K562 (cell line): ENCODE data around the gene DAPK3. TPM values are rescaled to one million over a fixed set of nuclear protein-coding genes. Genes with fewer than 3 reads are reported as not detected.

Experiments used
- BHLHE40 ChIP-seq: IDR thresholded peaks from 2 replicates; pipeline ENCODE4 v1.6.1; 2011; ENCODE audit warnings: low read length, improper control_type of control experiment
- CBFB ChIP-seq: sonication (generic); formaldehyde crosslinking; IDR thresholded peaks from 2 replicates; pipeline ENCODE4 v1.4.0; 2020; ENCODE audit warnings: mild to moderate bottlenecking, missing genetic modification reagents
- CBX5 ChIP-seq: IDR thresholded peaks from 2 replicates; pipeline ENCODE4 v1.6.1; 2014; ENCODE audit warnings: low read depth, borderline replicate concordance
- FOXA3 ChIP-seq, 2 experiments: fragments of 450-650 bp in 1 of 2; sonication (generic) in 1 of 2; formaldehyde crosslinking; IDR thresholded peaks in 1 of 2; conservative IDR thresholded peaks in 1 of 2; 2 replicates each; pipeline versions ENCODE4 v1.4.0 to v1.8.0; 2020 to 2022; ENCODE audit warnings: mild to moderate bottlenecking in 2 of 2, missing genetic modification reagents in 1 of 2
- KAT7 ChIP-seq: sonication (generic); formaldehyde crosslinking; IDR thresholded peaks from 2 replicates; pipeline ENCODE4 v1.8.0; 2022; ENCODE audit warnings: missing genetic modification reagents, mild to moderate bottlenecking, borderline replicate concordance
- MCM2 ChIP-seq: fragments of 450-650 bp; IDR thresholded peaks from 2 replicates; pipeline ENCODE4 v1.6.1; 2017; ENCODE audit warnings: low read depth, mild to moderate bottlenecking
- RCOR1 ChIP-seq, 2 experiments: IDR thresholded peaks; 2 replicates each; pipeline ENCODE4 v1.6.1; 2012; ENCODE audit warnings: low read depth in 2 of 2, low read length in 2 of 2, borderline replicate concordance in 1 of 2, improper control_type of control experiment in 1 of 2
- RFX7 ChIP-seq: fragments of 250-450 bp; sonication (Bioruptor Pico); IDR thresholded peaks from 2 replicates; pipeline ENCODE4 v1.5.1; 2021; ENCODE audit warnings: mild to moderate bottlenecking
- ZNF232 ChIP-seq: sonication (generic); formaldehyde crosslinking; IDR thresholded peaks from 2 replicates; pipeline ENCODE4 v1.8.0; 2022; ENCODE audit warnings: mild to moderate bottlenecking, missing genetic modification reagents
- ZNF589 ChIP-seq: fragments of 200-800 bp; sonication (Bioruptor generic); IDR thresholded peaks from 2 replicates; pipeline ENCODE4 v1.6.1; 2016; ENCODE audit warnings: low read depth, missing genetic modification characterization, missing compliant biosample characterization
- ZNF766 ChIP-seq: fragments of 200-800 bp; sonication (Bioruptor generic); conservative IDR thresholded peaks from 2 replicates; pipeline ENCODE4 v1.6.1; 2016; ENCODE audit warnings: missing genetic modification characterization, missing compliant biosample characterization
- ZNF778 ChIP-seq: fragments of 450-650 bp; formaldehyde crosslinking; IDR thresholded peaks from 2 replicates; pipeline ENCODE4 v1.4.0; 2020; ENCODE audit warnings: mild to moderate bottlenecking, moderate library complexity
- polyA plus RNA-seq, 8 experiments: library from polyadenylated mRNA; depleted of rRNA in 4 of 8; stranded (reverse) in 5 of 8; unstranded in 3 of 8; fragments of >200 nt; fragmentation: Nextera tagmentation in 2 of 8; fragmentation: Illumina TruSeq in 1 of 8; extraction: Ambion mirVana in 2 of 8; extraction: Trizol in 1 of 8; gene quantifications; 2 replicates each; pipeline versions ENCODE4 v1.2.1 to v1.2.3, GENCODE V29; 2011 to 2014; ENCODE audit warnings: inconsistent platforms in 1 of 8, missing spikeins in 1 of 8
- total RNA-seq, 7 experiments: library from RNA; depleted of rRNA in 6 of 7; stranded (reverse); fragments of >200 nt in 6 of 7; fragmentation: Illumina TruSeq in 2 of 7; extraction: Trizol in 2 of 7; gene quantifications; 2 replicates each; pipeline versions ENCODE4 v1.2.1 to v1.2.3, GENCODE V29; 2011 to 2021; ENCODE audit warnings: low replicate concordance in 1 of 7
- TF ChIP-seq, protein P1 (sequence below), 2 experiments: fragments of 450-650 bp; conservative IDR thresholded peaks; 2 replicates each; pipeline ENCODE4 v1.6.1; 2017; ENCODE audit warnings: mild to moderate bottlenecking in 2 of 2, moderate library complexity in 2 of 2
- TF ChIP-seq, protein P2 (sequence below): sonication (generic); formaldehyde crosslinking; IDR thresholded peaks from 2 replicates; pipeline ENCODE4 v1.5.0; 2020; ENCODE audit warnings: missing genetic modification reagents
- TF ChIP-seq, protein P3 (sequence below): fragments of 250-450 bp; sonication (Bioruptor Pico); IDR thresholded peaks from 2 replicates; pipeline ENCODE4 v1.9.0; 2021; ENCODE audit warnings: mild to moderate bottlenecking
- TF ChIP-seq, protein P4 (sequence below): fragments of 450-650 bp; IDR thresholded peaks from 2 replicates; pipeline ENCODE4 v1.6.1; 2016; ENCODE audit warnings: low read depth, mild to moderate bottlenecking, moderate library complexity
- TF ChIP-seq, protein P5 (sequence below): fragments of 200-800 bp; sonication (Bioruptor generic); IDR thresholded peaks from 2 replicates; pipeline ENCODE4 v1.6.1; 2017; ENCODE audit warnings: missing genetic modification characterization, missing compliant biosample characterization
- TF ChIP-seq, protein P6 (sequence below): fragments of 450-650 bp; formaldehyde crosslinking; IDR thresholded peaks from 2 replicates; pipeline ENCODE4 v1.4.0; 2022; ENCODE audit warnings: missing genetic modification characterization
- TF ChIP-seq, protein P7 (sequence below): fragments of 450-650 bp; IDR thresholded peaks from 2 replicates; pipeline ENCODE4 v1.6.1; 2018; ENCODE audit warnings: mild to moderate bottlenecking, low read depth; ENCODE audit not compliant: partially characterized antibody

The DAPK3 gene
- total and polyA plus RNA-seq, 9 of the 15 experiments (the other 6 are each of a cell fraction or from before 2014, with no cell fraction given) = 0.14 to 63.4 (median 25.0) TPM

DNA sequence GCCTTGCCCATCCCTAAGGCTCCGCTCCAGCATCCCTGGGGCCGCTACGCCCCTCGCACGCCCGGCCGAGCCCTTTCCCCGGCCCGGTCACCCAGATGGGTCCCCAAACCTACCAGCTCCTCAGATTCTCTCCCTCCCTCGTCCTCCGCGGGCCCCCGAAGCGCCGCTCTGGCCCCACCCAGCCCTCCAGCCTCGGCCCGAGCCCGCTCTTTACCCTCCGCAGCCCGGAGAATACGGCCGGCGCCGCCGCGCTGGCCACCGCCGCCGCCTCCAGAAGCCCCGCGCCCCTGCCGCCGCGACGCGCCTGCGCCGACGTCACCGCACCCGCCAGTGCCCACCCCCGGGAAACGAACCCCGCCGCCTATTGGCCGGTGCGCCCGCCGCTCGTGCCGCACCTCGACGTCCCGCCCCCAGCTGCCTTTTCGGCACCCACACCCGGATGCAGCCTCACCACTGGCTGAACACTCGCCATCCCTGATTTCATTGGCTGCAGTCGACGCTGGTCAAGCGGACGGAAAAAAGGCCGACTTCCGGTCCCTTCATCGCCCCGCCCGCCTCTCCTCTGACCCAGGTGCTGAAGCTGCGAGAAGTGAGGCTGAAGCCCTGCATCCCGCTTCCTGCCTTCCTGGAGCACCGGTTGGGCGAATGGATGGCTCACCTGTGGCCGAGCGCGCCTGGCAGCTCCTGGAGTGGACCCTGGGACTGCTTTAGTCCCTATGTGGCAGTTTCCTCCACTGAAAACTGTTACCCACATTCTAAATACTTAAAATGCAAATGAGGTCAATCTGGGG, at the start of gene DAPK3 (continued):
- TF ChIP-seq ZNF589 (CRISPR knock-in tag) = no peak
- TF ChIP-seq KAT7 (CRISPR knock-in tag) = no peak
- TF ChIP-seq, protein P1, sequence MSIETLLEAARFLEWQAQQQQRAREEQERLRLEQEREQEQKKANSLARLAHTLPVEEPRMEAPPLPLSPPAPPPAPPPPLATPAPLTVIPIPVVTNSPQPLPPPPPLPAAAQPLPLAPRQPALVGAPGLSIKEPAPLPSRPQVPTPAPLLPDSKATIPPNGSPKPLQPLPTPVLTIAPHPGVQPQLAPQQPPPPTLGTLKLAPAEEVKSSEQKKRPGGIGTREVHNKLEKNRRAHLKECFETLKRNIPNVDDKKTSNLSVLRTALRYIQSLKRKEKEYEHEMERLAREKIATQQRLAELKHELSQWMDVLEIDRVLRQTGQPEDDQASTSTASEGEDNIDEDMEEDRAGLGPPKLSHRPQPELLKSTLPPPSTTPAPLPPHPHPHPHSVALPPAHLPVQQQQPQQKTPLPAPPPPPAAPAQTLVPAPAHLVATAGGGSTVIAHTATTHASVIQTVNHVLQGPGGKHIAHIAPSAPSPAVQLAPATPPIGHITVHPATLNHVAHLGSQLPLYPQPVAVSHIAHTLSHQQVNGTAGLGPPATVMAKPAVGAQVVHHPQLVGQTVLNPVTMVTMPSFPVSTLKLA (conservative IDR thresholded peaks at IDR 0.05) = peak in 1 of 2 experiments; percentile 18; a peak in 2 of 4 replicates
- no peak for TF ChIP-seq RFX7
- no peak for TF ChIP-seq FOXA3 (CRISPR knock-in tag; conservative IDR thresholded peaks at IDR 0.05 in 1 of 2, IDR thresholded peaks at IDR 0.05 in 1 of 2)
- TF ChIP-seq, protein P2, sequence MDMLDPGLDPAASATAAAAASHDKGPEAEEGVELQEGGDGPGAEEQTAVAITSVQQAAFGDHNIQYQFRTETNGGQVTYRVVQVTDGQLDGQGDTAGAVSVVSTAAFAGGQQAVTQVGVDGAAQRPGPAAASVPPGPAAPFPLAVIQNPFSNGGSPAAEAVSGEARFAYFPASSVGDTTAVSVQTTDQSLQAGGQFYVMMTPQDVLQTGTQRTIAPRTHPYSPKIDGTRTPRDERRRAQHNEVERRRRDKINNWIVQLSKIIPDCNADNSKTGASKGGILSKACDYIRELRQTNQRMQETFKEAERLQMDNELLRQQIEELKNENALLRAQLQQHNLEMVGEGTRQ (CRISPR knock-in tag) = peak; percentile 11; the same call in 1 of the 2 replicates
- TF ChIP-seq CBX5 = no peak
- TF ChIP-seq RCOR1 (IDR thresholded peaks at IDR 0.05; ENCODE audit: borderline replicate concordance in 1 of 2, low read depth in 2 of 2, low read length in 2 of 2) = peak in 1 of 2 experiments; percentile 68; a peak in 1 of 4 replicates
- TF ChIP-seq, protein P3, sequence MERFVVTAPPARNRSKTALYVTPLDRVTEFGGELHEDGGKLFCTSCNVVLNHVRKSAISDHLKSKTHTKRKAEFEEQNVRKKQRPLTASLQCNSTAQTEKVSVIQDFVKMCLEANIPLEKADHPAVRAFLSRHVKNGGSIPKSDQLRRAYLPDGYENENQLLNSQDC (CRISPR knock-in tag) = no peak
- no peak for TF ChIP-seq ZNF766 (CRISPR knock-in tag)
- TF ChIP-seq, protein P4, sequence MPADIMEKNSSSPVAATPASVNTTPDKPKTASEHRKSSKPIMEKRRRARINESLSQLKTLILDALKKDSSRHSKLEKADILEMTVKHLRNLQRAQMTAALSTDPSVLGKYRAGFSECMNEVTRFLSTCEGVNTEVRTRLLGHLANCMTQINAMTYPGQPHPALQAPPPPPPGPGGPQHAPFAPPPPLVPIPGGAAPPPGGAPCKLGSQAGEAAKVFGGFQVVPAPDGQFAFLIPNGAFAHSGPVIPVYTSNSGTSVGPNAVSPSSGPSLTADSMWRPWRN = no peak
- TF ChIP-seq, protein P5, sequence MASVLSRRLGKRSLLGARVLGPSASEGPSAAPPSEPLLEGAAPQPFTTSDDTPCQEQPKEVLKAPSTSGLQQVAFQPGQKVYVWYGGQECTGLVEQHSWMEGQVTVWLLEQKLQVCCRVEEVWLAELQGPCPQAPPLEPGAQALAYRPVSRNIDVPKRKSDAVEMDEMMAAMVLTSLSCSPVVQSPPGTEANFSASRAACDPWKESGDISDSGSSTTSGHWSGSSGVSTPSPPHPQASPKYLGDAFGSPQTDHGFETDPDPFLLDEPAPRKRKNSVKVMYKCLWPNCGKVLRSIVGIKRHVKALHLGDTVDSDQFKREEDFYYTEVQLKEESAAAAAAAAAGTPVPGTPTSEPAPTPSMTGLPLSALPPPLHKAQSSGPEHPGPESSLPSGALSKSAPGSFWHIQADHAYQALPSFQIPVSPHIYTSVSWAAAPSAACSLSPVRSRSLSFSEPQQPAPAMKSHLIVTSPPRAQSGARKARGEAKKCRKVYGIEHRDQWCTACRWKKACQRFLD = no peak
- TF ChIP-seq MCM2 = no peak
- TF ChIP-seq ZNF778 = no peak
- TF ChIP-seq, protein P6, sequence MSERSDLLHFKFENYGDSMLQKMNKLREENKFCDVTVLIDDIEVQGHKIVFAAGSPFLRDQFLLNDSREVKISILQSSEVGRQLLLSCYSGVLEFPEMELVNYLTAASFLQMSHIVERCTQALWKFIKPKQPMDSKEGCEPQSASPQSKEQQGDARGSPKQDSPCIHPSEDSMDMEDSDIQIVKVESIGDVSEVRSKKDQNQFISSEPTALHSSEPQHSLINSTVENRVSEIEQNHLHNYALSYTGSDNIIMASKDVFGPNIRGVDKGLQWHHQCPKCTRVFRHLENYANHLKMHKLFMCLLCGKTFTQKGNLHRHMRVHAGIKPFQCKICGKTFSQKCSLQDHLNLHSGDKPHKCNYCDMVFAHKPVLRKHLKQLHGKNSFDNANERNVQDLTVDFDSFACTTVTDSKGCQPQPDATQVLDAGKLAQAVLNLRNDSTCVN = peak; percentile 40; the same call in 1 of the 2 replicates
- TF ChIP-seq, protein P7, sequence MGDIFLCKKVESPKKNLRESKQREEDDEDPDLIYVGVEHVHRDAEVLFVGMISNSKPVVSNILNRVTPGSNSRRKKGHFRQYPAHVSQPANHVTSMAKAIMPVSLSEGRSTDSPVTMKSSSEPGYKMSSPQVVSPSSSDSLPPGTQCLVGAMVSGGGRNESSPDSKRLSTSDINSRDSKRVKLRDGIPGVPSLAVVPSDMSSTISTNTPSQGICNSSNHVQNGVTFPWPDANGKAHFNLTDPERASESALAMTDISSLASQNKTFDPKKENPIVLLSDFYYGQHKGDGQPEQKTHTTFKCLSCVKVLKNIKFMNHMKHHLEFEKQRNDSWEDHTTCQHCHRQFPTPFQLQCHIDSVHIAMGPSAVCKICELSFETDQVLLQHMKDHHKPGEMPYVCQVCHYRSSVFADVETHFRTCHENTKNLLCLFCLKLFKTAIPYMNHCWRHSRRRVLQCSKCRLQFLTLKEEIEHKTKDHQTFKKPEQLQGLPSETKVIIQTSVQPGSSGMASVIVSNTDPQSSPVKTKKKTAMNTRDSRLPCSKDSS = no peak
- peak; percentile 92 for TF ChIP-seq BHLHE40
- TF ChIP-seq ZNF232 (CRISPR knock-in tag) = 0 out of 2 replicates have a peak, but pooled peaks have one; percentile 60
- TF ChIP-seq CBFB (CRISPR knock-in tag) = no peak
